ENCODE data around the gene EXOC3.

Gene EXOC3

GRCh38 chr5:419970-420369, 23.0 kb upstream of the EXOC3 start:
- TF ChIP-seq CTCF (conservative IDR thresholded peaks at IDR 0.05; ENCODE audit: low read depth, low read length): no peak
- H3K4me3 ChIP-seq (ENCODE audit: low read depth, low read length): no peak overlapping the region
- DNase-seq (ENCODE audit: low read depth): no peak

GRCh38 chr5:420632-421286, 22.2 kb upstream of the EXOC3 start:
- no peak for TF ChIP-seq CTCF (conservative IDR thresholded peaks at IDR 0.05; ENCODE audit: low read depth, low read length)
- no peak overlapping the region for H3K4me3 ChIP-seq (ENCODE audit: low read depth, low read length)
- no peak for DNase-seq (ENCODE audit: low read depth)

GRCh38 chr5:421287-421880, 21.6 kb upstream of the EXOC3 start:
- TF ChIP-seq CTCF (conservative IDR thresholded peaks at IDR 0.05; ENCODE audit: low read depth, low read length): no peak
- H3K4me3 ChIP-seq (ENCODE audit: low read depth, low read length): no peak overlapping the region
- DNase-seq (ENCODE audit: low read depth): no peak

- no peak overlapping the region for H3K4me3 ChIP-seq (ENCODE audit: low read depth, low read length)
- TF ChIP-seq CTCF (conservative IDR thresholded peaks at IDR 0.05; ENCODE audit: low read depth, low read length): no peak
These were observed 21.1 kb upstream of the EXOC3 start for GRCh38 chr5:421901-422300.

GRCh38 chr5:422323-423232, 20.4 kb upstream of the EXOC3 start:
- DNase-seq (ENCODE audit: low read depth): no peak
- no peak for TF ChIP-seq CTCF (conservative IDR thresholded peaks at IDR 0.05; ENCODE audit: low read depth, low read length)
- H3K4me3 ChIP-seq (ENCODE audit: low read depth, low read length): no peak overlapping the region

More at GRCh38 chr5:421901-422300, 21.1 kb upstream of the EXOC3 start:
- DNase-seq (ENCODE audit: low read depth): no peak

GRCh38 chr5:423233-423565, 19.8 kb upstream of the EXOC3 start:
- no peak for TF ChIP-seq CTCF (conservative IDR thresholded peaks at IDR 0.05; ENCODE audit: low read depth, low read length)
- DNase-seq (ENCODE audit: low read depth): no peak
- no peak overlapping the region for H3K4me3 ChIP-seq (ENCODE audit: low read depth, low read length)
